Measurements from ENCODE around the gene COPS8. TPM values are rescaled to one million over a fixed set of nuclear protein-coding genes. Genes with fewer than 3 reads are reported as not detected.
A peak's percentile ranks its signal among the peaks of the same experiment; 100 is the strongest.

COPS8 gene
- total RNA-seq, 1 donor from 2014 or later = 97.1 TPM

GRCh38 chr2:237147317-237147716, 61.6 kb downstream of the COPS8 start:
- H3K9me3 Mint-ChIP-seq (ENCODE audit: unreplicated experiment) = peaks cover 5% of the 10 kb centered on the region
- H3K36me3 Mint-ChIP-seq (ENCODE audit: low read depth, unreplicated experiment) = peaks cover 14% of the 10 kb centered on the region
- H3K4me3 Mint-ChIP-seq (ENCODE audit: unreplicated experiment) = no peak overlapping the region
- peaks cover 31% of the 10 kb centered on the region for H3K4me1 Mint-ChIP-seq (ENCODE audit: unreplicated experiment)
- TF ChIP-seq, protein P1, sequence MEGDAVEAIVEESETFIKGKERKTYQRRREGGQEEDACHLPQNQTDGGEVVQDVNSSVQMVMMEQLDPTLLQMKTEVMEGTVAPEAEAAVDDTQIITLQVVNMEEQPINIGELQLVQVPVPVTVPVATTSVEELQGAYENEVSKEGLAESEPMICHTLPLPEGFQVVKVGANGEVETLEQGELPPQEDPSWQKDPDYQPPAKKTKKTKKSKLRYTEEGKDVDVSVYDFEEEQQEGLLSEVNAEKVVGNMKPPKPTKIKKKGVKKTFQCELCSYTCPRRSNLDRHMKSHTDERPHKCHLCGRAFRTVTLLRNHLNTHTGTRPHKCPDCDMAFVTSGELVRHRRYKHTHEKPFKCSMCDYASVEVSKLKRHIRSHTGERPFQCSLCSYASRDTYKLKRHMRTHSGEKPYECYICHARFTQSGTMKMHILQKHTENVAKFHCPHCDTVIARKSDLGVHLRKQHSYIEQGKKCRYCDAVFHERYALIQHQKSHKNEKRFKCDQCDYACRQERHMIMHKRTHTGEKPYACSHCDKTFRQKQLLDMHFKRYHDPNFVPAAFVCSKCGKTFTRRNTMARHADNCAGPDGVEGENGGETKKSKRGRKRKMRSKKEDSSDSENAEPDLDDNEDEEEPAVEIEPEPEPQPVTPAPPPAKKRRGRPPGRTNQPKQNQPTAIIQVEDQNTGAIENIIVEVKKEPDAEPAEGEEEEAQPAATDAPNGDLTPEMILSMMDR (IDR thresholded peaks at IDR 0.05; ENCODE audit: unreplicated experiment) = no peak
- DNase-seq (ENCODE audit: low spot score) = no peak
- H3K27ac Mint-ChIP-seq (ENCODE audit: unreplicated experiment) = no peak overlapping the region
- no peaks in the 10 kb centered on the region for H3K27me3 Mint-ChIP-seq (ENCODE audit: unreplicated experiment)

DNA sequence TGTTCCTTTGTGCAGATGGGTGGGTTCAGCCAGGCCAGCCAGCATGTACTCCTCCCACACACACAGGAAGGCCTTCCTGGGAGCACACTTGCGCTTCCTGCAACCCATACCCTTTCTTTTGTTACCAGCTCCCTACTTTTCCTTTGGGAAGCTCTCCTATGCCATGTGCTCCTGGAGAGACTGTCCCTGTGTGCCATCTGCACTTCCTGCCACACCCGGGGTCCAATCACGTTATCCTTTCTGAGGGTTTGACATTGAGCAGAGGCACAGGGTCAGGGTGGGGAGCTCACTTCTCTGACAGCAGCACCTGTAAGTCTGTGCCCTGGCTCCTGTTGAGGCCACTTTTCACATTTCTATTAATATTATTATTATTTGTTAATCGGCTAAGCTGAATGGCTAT, 62.9 kb downstream of the COPS8 start:
- Mint-ChIP-seq H3K27me3 (ENCODE audit: unreplicated experiment) (no peaks in the 10 kb centered on the region), H3K36me3 (ENCODE audit: low read depth, unreplicated experiment) (peaks cover 14% of the 10 kb centered on the region), H3K27ac (ENCODE audit: unreplicated experiment) (no peak overlapping the region), H3K9me3 (ENCODE audit: unreplicated experiment) (peaks cover 5% of the 10 kb centered on the region), H3K4me1 (ENCODE audit: unreplicated experiment) (peaks cover 34% of the 10 kb centered on the region), H3K4me3 (ENCODE audit: unreplicated experiment) (no peak overlapping the region)
- TF ChIP-seq, protein P1 (IDR thresholded peaks at IDR 0.05; ENCODE audit: unreplicated experiment) = no peak
- no peak for DNase-seq (ENCODE audit: low spot score)

DNA sequence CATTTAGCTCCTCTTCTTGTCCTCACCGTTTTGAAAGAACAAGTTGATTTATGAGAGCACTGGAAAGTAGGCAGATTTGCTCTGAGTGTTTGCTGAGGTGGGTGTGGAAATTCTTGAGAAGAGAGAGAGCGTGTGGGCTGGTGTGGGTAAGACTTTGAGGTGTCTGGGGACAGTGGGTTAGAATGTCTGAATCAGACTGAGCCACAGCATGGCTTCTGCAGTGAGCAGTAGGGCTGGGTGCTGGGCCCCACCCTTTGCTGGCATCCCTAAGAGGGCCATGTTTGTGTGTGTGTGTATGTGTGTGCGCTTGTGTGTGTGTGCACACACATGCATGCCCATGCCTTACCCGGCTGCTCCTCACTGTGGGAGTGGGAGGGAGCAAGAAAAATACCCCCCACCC, 63.7 kb downstream of the COPS8 start:
- peak overlapping the region; percentile 33 for H3K27ac Mint-ChIP-seq (ENCODE audit: unreplicated experiment)
- H3K36me3 Mint-ChIP-seq (ENCODE audit: low read depth, unreplicated experiment) = peaks cover 14% of the 10 kb centered on the region
- no peak for DNase-seq (ENCODE audit: low spot score)
- H3K27me3 Mint-ChIP-seq (ENCODE audit: unreplicated experiment) = no peaks in the 10 kb centered on the region
- peak overlapping the region; percentile 1 for H3K4me3 Mint-ChIP-seq (ENCODE audit: unreplicated experiment)
- TF ChIP-seq, protein P1 (IDR thresholded peaks at IDR 0.05; ENCODE audit: unreplicated experiment) = no peak
- H3K4me1 Mint-ChIP-seq (ENCODE audit: unreplicated experiment) = peaks cover 37% of the 10 kb centered on the region
- peaks cover 5% of the 10 kb centered on the region for H3K9me3 Mint-ChIP-seq (ENCODE audit: unreplicated experiment)

All from endothelial cell (in vitro differentiated cells).